Measurements from ENCODE around the gene MTURN.
"Not testable (repeated sequence)": the region's sequence is repeated elsewhere in the genome, so short reads cannot be mapped to it uniquely, and the experiment has no call there.

The MTURN gene

DNA sequence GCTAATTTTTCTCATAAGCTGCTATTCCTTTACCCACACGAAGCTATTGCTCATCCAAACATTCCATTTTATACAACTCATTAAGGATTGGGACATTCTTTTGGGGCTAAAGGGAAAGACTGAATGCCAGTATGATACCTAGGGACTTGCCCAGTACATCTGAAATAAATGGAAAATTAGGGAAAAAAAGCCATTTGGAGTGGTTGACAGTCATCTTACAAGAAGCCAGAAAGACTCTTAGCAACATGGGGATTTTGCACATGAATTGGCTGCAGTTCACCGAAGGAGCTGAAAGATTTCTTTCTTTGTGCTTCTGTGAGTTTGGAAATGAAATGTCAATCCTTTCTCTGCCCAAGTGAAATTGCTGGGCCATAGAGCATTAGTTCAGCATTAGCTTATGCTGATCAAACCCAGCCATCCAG, 43.3 kb upstream of the MTURN start:
- Histone ChIP-seq H3K27ac (no peak overlapping the region), H3K4me3 (no peak overlapping the region), H3K36me3 (no peaks in the 10 kb centered on the region), H3K27me3 (no peaks in the 10 kb centered on the region), H3K9me3 (no peaks in the 10 kb centered on the region), H3K4me1 (peaks cover 0 to 15% (median 0%) of the 10 kb centered on the region in 4 donors)
- DNase-seq: no peak
- intact Hi-C loops (cut with DNase I; ENCODE audit: low total_unique reads): no loop called here
- TF ChIP-seq, protein P1, sequence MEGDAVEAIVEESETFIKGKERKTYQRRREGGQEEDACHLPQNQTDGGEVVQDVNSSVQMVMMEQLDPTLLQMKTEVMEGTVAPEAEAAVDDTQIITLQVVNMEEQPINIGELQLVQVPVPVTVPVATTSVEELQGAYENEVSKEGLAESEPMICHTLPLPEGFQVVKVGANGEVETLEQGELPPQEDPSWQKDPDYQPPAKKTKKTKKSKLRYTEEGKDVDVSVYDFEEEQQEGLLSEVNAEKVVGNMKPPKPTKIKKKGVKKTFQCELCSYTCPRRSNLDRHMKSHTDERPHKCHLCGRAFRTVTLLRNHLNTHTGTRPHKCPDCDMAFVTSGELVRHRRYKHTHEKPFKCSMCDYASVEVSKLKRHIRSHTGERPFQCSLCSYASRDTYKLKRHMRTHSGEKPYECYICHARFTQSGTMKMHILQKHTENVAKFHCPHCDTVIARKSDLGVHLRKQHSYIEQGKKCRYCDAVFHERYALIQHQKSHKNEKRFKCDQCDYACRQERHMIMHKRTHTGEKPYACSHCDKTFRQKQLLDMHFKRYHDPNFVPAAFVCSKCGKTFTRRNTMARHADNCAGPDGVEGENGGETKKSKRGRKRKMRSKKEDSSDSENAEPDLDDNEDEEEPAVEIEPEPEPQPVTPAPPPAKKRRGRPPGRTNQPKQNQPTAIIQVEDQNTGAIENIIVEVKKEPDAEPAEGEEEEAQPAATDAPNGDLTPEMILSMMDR (IDR thresholded peaks at IDR 0.05): no peak

GRCh38 chr7:30091987-30092386, 42.8 kb upstream of the MTURN start:
- no peak overlapping the region for H3K27ac ChIP-seq
- no peak for DNase-seq

DNA sequence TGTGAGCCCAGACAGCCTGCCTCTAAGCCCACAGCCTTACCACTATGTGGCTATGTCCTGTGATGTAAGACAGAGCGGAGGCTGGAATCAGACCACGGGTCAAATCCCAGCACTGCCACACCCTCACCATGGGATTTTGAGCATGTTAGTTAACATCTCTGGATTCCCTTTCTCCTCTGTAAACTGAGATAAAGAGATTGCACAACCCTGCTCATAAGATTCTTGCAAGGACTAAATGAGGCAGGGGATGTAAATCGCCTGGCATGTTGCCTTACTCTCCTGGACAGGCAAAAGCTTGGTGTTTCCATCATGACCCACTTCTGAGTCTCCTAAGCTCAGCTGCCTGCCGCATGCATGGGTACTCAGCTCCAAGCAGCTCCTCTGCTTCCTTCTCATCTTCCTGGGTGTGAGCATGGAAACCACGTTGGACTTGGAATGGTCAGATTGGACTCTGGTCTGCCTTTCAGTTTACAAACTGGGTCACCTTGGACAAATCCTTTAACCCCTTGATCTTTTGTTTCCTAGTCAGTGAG, 41.3 kb upstream of the MTURN start:
- H3K9me3 ChIP-seq: no peaks in the 10 kb centered on the region
- no peaks in the 10 kb centered on the region for H3K27me3 ChIP-seq
- no peaks in the 10 kb centered on the region for H3K36me3 ChIP-seq
- no peak overlapping the region for H3K27ac ChIP-seq
- DNase-seq: peak; percentile 69 to 79
- H3K4me3 ChIP-seq: no peak overlapping the region
- H3K4me1 ChIP-seq: peaks cover 0 to 15% (median 0%) of the 10 kb centered on the region in 4 donors
- intact Hi-C loops (cut with DNase I; ENCODE audit: low total_unique reads): no loop called here
- TF ChIP-seq, protein P1 (IDR thresholded peaks at IDR 0.05): no peak

More at GRCh38 chr7:30091987-30092386, 42.8 kb upstream of the MTURN start:
- TF ChIP-seq, protein P1 (IDR thresholded peaks at IDR 0.05): no peak
- Histone ChIP-seq H3K36me3 (no peaks in the 10 kb centered on the region), H3K9me3 (no peaks in the 10 kb centered on the region), H3K27me3 (no peaks in the 10 kb centered on the region), H3K4me3 (no peak overlapping the region), H3K4me1 (peaks cover 0 to 15% (median 0%) of the 10 kb centered on the region in 4 donors)
- intact Hi-C loops (cut with DNase I; ENCODE audit: low total_unique reads): no loop called here

DNA sequence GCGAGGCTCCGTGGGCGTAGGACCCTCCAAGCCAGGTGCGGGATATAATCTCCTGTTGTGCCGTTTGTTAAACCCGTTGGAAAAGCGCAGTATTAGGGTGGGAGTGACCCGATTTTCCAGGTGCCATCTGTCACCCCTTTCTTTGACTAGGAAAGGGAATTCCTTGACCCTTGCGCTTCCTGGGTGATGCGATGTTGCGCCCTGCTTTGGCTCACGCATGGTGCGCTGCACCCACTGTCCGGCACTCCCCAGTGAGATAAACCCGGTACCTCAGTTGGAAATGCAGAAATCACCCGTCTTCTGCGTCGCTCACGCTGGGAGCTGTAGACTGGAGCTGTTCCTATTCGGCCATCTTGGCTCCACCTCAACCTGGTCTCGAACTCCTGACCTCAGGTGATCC, 36.2 kb upstream of the MTURN start:
- H3K4me3 ChIP-seq; H3K27me3 ChIP-seq; H3K9me3 ChIP-seq; DNase-seq; H3K4me1 ChIP-seq; H3K36me3 ChIP-seq; H3K27ac ChIP-seq; intact Hi-C loops (cut with DNase I; ENCODE audit: low total_unique reads): not testable (repeated sequence)

GRCh38 chr7:30102281-30102680, 32.5 kb upstream of the MTURN start:
- TF ChIP-seq, protein P1 (IDR thresholded peaks at IDR 0.05): no peak
- Histone ChIP-seq H3K27ac (no peak overlapping the region), H3K4me1 (no peaks in the 10 kb centered on the region), H3K4me3 (no peak overlapping the region), H3K27me3 (no peaks in the 10 kb centered on the region), H3K9me3 (no peaks in the 10 kb centered on the region), H3K36me3 (no peaks in the 10 kb centered on the region)
- no peak for DNase-seq
- intact Hi-C loops (cut with DNase I; ENCODE audit: low total_unique reads): no loop called here

- TF ChIP-seq, protein P1 (IDR thresholded peaks at IDR 0.05): no peak
- DNase-seq: no peak
- intact Hi-C loops (cut with DNase I; ENCODE audit: low total_unique reads): no loop called here
- Histone ChIP-seq H3K4me3 (no peak overlapping the region), H3K27ac (no peak overlapping the region), H3K36me3 (no peaks in the 10 kb centered on the region), H3K27me3 (no peaks in the 10 kb centered on the region), H3K9me3 (peaks cover 0 to 8% (median 0%) of the 10 kb centered on the region in 3 donors), H3K4me1 (no peaks in the 10 kb centered on the region)
Observed at GRCh38 chr7:30104157-30104556, 30.6 kb upstream of the MTURN start.
